Measurements from ENCODE around the gene PTER. TPM values are rescaled to one million over a fixed set of nuclear protein-coding genes. Genes with fewer than 3 reads are reported as not detected.

Gene PTER
- total and polyA plus RNA-seq, 10 of the 15 experiments (the other 5 are each of a cell fraction or from before 2014, with no cell fraction given) = 16.0 to 31.2 (median 23.1) TPM

DNA sequence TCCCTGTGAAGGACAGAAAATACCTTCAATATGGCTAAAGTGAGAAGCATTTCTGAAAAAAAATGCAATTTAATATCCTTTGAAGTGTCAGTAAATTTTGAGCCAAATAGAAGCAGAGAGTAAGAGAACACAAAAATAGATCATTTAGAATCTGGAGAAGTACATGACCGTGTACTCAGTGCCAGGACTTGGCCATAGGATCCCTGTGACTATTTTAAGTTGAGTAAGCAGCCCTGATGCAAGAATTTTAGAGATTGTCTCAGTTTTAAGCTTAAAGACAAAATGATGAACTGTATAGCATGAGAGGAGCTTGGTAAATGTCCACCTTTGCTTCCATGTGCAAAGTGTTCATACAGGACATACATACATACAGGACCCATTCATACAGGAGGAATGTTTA is 2.5 kb downstream of the PTER start (continued):
- no peak for TF ChIP-seq KDM1A (IDR thresholded peaks at IDR 0.05; ENCODE audit: borderline replicate concordance)
- TF ChIP-seq, protein P1, sequence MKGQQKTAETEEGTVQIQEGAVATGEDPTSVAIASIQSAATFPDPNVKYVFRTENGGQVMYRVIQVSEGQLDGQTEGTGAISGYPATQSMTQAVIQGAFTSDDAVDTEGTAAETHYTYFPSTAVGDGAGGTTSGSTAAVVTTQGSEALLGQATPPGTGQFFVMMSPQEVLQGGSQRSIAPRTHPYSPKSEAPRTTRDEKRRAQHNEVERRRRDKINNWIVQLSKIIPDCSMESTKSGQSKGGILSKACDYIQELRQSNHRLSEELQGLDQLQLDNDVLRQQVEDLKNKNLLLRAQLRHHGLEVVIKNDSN (IDR thresholded peaks at IDR 0.05; ENCODE audit: borderline replicate concordance, extremely low read length, insufficient read depth, low read depth, low read length) = no peak
- no peak for TF ChIP-seq CREM (IDR thresholded peaks at IDR 0.05; ENCODE audit: low read depth)

DNA sequence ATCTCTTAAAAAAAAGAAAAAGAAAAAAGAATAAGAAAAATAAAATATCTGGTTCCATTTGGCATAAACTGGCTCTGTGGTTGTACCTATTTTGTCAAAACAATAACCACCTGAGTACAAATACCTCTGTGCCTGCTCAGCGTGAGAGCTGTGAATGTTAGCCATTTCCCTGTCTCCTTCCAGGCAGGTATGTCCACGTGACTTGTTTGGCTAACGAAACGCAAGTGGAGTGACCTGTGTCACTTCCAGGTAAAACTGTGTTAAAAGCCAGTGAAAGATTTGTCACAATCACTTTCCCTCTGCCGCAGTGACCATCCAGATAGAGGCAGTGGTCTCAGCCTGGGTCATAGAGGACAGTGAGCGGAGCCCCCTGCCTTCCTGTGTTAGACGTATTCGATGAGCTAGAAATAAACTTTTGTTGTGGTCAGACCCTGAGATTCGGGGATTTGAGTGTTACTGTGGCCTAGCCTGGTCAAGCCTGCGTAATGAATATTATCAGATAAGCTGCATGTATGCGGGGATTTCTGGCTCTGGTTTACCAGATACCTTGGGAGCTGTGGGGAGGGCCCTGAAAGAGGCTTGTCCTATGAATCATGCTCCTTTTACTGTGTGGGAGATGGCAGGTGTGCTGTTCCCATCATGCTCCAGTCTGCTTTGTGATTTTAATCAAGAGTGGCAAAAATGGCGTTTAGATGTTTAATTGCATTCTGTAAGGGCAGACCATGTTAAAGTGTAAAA is 3.8 kb downstream of the PTER start:
- ChIA-PET CTCF (interaction anchor here (0.6 to 1.0 kb wide), 3 partner anchors 50 to 337 kb away, joined by 3 to 4 read pairs (median 3); no protein-coding TSS in a partner anchor), SMC1A (ENCODE audit: uncharacterized antibody, unreplicated experiment) (interaction anchor here (0.9 to 1.4 kb wide), 3 partner anchors 11 to 12 kb away, joined by 3 read pairs; no protein-coding TSS in a partner anchor), RAD21 (ENCODE audit: unreplicated experiment) (interaction anchor here (0.6 to 0.7 kb wide), 2 partner anchors 78 to 81 kb away, joined by 3 to 4 read pairs; partner anchors contain the start of gene C1QL3), POLR2A (interaction anchor here (0.8 kb wide), 1 partner anchor 8 kb away, joined by 7 read pairs; no protein-coding TSS in a partner anchor)
- in situ Hi-C loops (cut with MboI) = loop anchor here (25.0 kb wide), 1 partner anchor 1278 kb away; the partner anchor contains the start of gene NMT2
- TSS peak; percentile 3 for BruUV-seq (replicated peaks)
- H3K27me3 ChIP-seq (replicated peaks in 1 of 2; ENCODE audit: control insufficient read depth in 2 of 2, insufficient read depth in 2 of 2, low read length in 1 of 2) = no peaks in the 10 kb centered on the region
- peak; percentile 8 for ATAC-seq
- no peak for DNase-seq (ENCODE audit: low read depth, low spot score)
- peak overlapping the region; percentile 96 for H3K4me2 ChIP-seq (ENCODE audit: control insufficient read depth, insufficient read depth)
- H3K4me3 ChIP-seq = peak overlapping the region; percentile 60; the same call in 1 of the 2 replicates
- peaks cover 33% of the 10 kb centered on the region for H3K79me2 ChIP-seq (ENCODE audit: control insufficient read depth, insufficient read depth, low read length)
- no peaks in the 10 kb centered on the region; the same call in 1 of the 2 replicates for H4K20me1 ChIP-seq (ENCODE audit: control insufficient read depth, insufficient read depth)
- peaks cover 0 to 2% of the 10 kb centered on the region in 2 experiments; a peak in 2 of 4 replicates for H3K36me3 ChIP-seq (ENCODE audit: control insufficient read depth in 2 of 2, insufficient read depth in 2 of 2, low read length in 1 of 2)
- intact Hi-C loops (cut with micrococcal nuclease; ENCODE audit: unreplicated experiment) = no loop called here
- H3K4me1 ChIP-seq (ENCODE audit: control insufficient read depth, insufficient read depth, low read length) = peaks cover 20% of the 10 kb centered on the region
- H3K9ac ChIP-seq (ENCODE audit: control insufficient read depth, insufficient read depth, low read length) = peak overlapping the region; percentile 11; the same call in 1 of the 2 replicates
- H3K9me3 ChIP-seq (replicated peaks; ENCODE audit: control insufficient read depth, insufficient read depth, low read length) = no peaks in the 10 kb centered on the region
- no peak overlapping the region for H2AFZ ChIP-seq (ENCODE audit: control insufficient read depth, low read depth, low read length)
- FAIRE-seq = no peak
- H3K27ac ChIP-seq (ENCODE audit: control insufficient read depth, insufficient read depth) = peak overlapping the region; percentile 15
- 62% methylated on average over 12 of the region's 12 CpGs for WGBS (ENCODE audit: insufficient coverage, insufficient replicate concordance, low lambda C conversion rate, missing lambda C conversion rate)
- TF ChIP-seq FOXM1 (IDR thresholded peaks at IDR 0.05; ENCODE audit: low read depth, low read length) (no peak), POLR2AphosphoS2 (IDR thresholded peaks at IDR 0.05; ENCODE audit: low read depth, low read length) (no peak), JUNB (IDR thresholded peaks at IDR 0.05) (no peak), NR2C1 (IDR thresholded peaks at IDR 0.05) (no peak), ZBED1 (IDR thresholded peaks at IDR 0.05; ENCODE audit: borderline replicate concordance) (0 out of 2 replicates have a peak, but pooled peaks have one; percentile 39), IKZF1 (conservative IDR thresholded peaks at IDR 0.05) (0 out of 2 replicates have a peak, but pooled peaks have one; percentile 25), IKZF2 (IDR thresholded peaks at IDR 0.05) (peak in 1 of 2 experiments; percentile 14; a peak in 2 of 4 replicates), RFX5 (IDR thresholded peaks at IDR 0.05; ENCODE audit: low read depth, low read length) (no peak), HDAC6 (IDR thresholded peaks at IDR 0.05; ENCODE audit: unreplicated experiment) (no peak), IRF4 (IDR thresholded peaks at IDR 0.05; ENCODE audit: low read depth, low read length) (no peak), CBFB (IDR thresholded peaks at IDR 0.05; ENCODE audit: low read depth) (peak; percentile 38; the same call in 1 of the 2 replicates), TCF7 (IDR thresholded peaks at IDR 0.05; ENCODE audit: borderline replicate concordance) (peak; percentile 55; the same call in 1 of the 2 replicates), WRNIP1 (IDR thresholded peaks at IDR 0.05; ENCODE audit: borderline replicate concordance, low read depth, low read length) (no peak), YY1 (IDR thresholded peaks at IDR 0.05; ENCODE audit: low read depth, low read length) (0 out of 2 replicates have a peak, but pooled peaks have one; percentile 9), SIX5 (IDR thresholded peaks at IDR 0.05; ENCODE audit: low read depth, low read length, severe bottlenecking) (no peak), MTA3 (IDR thresholded peaks at IDR 0.05; ENCODE audit: borderline replicate concordance, low read length) (0 out of 2 replicates have a peak, but pooled peaks have one; percentile 19), SP1 (IDR thresholded peaks at IDR 0.05; ENCODE audit: low read depth, low read length) (no peak), RUNX3 (IDR thresholded peaks at IDR 0.05; ENCODE audit: low read length) (peak; percentile 81)
- TF ChIP-seq, protein P2, sequence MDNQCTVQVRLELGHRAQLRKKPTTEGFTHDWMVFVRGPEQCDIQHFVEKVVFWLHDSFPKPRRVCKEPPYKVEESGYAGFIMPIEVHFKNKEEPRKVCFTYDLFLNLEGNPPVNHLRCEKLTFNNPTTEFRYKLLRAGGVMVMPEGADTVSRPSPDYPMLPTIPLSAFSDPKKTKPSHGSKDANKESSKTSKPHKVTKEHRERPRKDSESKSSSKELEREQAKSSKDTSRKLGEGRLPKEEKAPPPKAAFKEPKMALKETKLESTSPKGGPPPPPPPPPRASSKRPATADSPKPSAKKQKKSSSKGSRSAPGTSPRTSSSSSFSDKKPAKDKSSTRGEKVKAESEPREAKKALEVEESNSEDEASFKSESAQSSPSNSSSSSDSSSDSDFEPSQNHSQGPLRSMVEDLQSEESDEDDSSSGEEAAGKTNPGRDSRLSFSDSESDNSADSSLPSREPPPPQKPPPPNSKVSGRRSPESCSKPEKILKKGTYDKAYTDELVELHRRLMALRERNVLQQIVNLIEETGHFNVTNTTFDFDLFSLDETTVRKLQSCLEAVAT (IDR thresholded peaks at IDR 0.05) = peak; percentile 17; the same call in 1 of the 2 replicates
